GM10266 (cell line): ENCODE results near the gene BECN2.

Source experiments
- DNase-seq: peaks from one replicate; pipeline ENCODE4 v3.0.0; 2012; ENCODE audit errors: extremely low spot score
- TF ChIP-seq, protein P1 (sequence below): IDR thresholded peaks from 2 replicates; pipeline ENCODE4 v1.5.1; 2012; ENCODE audit warnings: mild to moderate bottlenecking, low read depth; ENCODE audit not compliant: control insufficient read depth, insufficient read depth; ENCODE audit errors: missing control alignments

BECN2 gene

DNA sequence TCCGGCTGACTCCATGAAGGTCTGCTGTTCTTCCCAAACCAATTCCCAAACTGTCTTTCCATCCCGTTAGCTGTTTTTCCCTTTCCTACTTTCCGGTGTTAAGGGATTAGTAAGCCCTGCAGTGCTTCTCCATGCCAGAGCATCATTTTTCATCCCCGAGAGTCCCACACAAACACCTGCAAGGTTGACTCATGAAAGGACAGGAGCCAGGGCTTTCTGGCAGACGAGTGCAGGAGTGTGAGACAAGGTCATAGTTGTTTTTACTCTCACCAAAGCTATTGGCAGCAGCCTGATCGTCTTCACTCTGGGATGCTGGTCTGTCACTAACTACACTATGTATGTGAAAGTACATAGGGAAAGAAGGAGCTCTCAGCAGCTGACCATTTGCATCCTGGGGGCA is 10.2 kb upstream of the BECN2 start:
- no peak for DNase-seq
- TF ChIP-seq, protein P1, sequence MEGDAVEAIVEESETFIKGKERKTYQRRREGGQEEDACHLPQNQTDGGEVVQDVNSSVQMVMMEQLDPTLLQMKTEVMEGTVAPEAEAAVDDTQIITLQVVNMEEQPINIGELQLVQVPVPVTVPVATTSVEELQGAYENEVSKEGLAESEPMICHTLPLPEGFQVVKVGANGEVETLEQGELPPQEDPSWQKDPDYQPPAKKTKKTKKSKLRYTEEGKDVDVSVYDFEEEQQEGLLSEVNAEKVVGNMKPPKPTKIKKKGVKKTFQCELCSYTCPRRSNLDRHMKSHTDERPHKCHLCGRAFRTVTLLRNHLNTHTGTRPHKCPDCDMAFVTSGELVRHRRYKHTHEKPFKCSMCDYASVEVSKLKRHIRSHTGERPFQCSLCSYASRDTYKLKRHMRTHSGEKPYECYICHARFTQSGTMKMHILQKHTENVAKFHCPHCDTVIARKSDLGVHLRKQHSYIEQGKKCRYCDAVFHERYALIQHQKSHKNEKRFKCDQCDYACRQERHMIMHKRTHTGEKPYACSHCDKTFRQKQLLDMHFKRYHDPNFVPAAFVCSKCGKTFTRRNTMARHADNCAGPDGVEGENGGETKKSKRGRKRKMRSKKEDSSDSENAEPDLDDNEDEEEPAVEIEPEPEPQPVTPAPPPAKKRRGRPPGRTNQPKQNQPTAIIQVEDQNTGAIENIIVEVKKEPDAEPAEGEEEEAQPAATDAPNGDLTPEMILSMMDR, result no peak

DNA sequence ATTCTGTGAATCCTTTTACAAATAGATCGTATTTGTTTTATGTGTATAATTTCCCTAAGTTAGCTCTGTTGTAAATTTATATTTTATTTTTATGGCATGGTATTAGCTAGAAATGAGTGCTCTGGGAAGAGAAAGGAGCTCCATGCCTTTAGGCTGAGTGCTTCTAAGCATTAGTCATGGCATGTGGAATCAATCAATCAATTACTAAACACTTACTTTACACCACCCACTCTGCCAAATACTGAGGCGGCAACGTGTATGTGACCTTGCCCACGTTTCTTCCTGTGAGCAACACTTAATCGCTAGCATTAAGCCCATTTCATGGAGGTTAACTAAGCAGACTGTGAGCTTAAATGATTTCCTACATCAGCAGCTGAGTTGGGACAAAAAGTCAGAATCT is 7.2 kb upstream of the BECN2 start:
- TF ChIP-seq, protein P1, result no peak
- no peak for DNase-seq

DNA sequence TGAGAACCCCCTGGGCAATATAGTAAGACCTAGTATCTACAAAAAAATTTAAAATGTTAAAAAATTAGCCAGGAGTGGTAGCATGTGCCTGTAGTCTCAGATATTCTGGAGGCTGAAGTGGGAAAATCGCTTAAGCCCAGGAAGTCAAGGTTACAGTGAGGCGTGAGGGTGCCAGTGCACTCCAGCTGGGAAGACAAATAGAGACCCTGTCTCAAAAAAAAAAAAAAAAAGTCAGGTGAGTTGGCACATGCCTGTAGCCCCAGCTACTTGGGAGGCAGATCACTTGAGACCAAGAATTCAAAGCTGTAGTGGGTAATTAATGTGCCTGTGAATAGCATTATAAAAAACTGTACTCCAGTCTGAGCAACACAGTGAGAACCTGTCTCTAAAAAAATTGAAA is 4.6 kb downstream of the BECN2 start:
- TF ChIP-seq, protein P1, result no peak
- no peak for DNase-seq

DNA sequence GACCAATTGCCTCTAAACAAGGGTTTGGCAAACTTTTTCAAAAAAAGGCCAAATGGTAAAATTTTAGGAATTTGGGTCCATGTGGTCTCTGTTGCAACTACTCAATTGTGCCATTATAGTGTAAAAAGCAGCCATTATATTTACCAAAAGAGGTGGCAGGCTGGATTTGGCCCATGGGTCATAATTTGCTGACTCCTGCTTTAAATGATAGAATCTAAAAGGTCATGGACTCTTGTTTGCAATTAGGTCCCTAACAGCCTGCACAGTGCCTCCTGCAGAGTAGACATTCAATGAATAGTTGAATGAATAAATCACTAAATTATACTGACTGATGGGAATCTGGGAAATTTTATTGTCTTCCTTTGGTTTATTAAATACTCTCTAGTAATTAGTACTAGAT is 6.2 kb downstream of the BECN2 start:
- no peak for DNase-seq
- TF ChIP-seq, protein P1, result no peak

DNA sequence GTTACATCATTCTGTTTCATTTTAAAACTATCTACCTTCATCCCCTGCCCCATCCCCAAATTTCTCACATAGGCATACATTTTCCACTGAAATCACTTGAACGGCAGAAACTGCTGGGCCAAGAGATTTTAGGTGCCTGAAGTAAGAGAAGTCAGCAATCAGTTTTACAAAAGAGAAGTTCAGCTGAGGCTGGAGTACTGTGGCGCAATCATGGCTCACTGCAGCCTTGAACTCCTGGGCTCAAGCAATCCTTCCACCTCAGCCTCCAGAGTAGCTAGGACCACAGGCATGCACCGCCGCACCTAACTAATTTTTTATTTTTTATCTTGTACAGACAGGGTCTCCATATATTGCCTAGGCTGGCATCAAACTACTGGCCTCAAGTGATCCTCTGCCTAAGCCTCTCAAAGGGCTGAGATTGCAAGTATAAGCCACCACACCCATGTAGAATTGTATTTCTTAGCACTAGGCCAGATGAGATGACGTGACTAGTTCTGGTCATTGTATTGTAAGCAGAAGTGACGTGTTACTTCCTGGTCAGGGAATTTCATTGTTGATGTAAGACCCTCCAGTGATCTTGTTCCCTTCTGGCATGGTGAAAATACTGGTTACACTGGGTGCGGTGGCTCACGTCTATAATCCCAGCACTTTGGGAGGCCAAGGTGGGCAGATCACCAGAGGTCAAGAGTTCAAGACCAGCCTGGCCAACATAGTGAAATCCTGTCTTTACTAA is 7.1 kb downstream of the BECN2 start:
- no peak for DNase-seq

DNA sequence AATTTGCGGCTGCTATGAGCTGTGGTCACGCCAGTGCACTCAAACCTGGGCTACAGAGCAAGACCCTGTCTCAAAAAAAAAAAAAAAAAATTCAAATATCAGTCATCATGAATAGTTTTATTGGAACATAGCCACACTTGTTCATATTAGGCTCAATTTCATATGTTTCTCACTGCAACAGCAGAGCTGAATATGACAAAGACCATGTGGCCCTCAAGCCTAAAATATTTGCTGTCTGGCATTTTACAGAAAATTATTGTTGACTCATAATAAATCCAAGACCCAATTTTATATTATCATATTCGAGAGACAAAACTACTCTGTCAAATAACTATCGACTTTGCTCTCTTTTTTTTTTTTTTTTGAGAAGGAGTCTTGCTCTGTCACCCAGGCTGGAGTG is 11.0 kb downstream of the BECN2 start:
- no peak for DNase-seq

More for the DNA sequence above, 7.1 kb downstream of the BECN2 start:
- TF ChIP-seq, protein P1, result no peak

DNA sequence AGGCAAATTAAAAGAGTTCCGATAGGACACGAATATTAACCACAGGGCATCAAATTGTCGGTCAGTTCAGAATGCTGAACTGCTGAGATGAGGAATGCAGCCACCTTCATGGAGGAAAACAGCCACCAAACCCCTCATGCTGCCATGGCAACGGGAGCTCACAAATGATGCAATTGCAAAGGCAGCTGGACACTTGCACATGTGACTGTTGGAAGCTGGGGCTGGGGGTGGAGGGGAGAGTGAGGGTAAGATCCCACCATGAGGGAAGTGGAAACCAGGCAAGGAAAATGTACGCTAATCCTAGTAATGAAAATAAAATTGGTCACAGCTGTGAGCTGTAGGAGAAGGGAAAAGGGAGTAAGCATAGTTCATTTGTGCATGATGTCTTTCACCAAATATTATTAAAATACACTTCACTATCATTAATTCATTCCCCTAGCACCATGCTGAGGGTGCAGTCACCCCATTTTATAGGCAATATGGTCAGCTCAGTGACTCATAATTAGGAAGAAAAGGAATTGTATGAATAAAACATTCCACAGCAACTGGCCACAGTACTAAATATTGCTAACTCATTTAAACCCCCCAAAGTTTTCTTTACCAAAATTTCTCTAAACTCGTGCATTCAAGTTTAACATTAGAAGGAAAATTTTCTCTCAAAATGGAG is 15.3 kb downstream of the BECN2 start:
- DNase-seq, result no peak
- TF ChIP-seq, protein P1, result no peak

More for the DNA sequence above, 11.0 kb downstream of the BECN2 start:
- TF ChIP-seq, protein P1, result no peak
